Measurements from ENCODE around the gene RAPGEF4. TPM values are rescaled to one million over a fixed set of nuclear protein-coding genes. Genes with fewer than 3 reads are reported as not detected.

RAPGEF4 gene
- total and polyA plus RNA-seq, 2 of the 13 experiments (the other 11 are each of a cell fraction or from before 2014, with no cell fraction given), result 0.78 to 0.91 TPM

GRCh38 chr2:172950565-172950964 lies 214.9 kb downstream of the RAPGEF4 start:
- H3K4me3 ChIP-seq (replicated peaks in 1 of 3; ENCODE audit: insufficient read depth in 1 of 3, low read depth in 2 of 3, low read length in 3 of 3), result no peak overlapping the region
- no peak overlapping the region for H3K27ac ChIP-seq (ENCODE audit: extremely low read length, insufficient read depth, low read length)
- no peak for FAIRE-seq

More at GRCh38 chr2:172950565-172950964, 214.9 kb downstream of the RAPGEF4 start:
- Histone ChIP-seq H3K9me3 (ENCODE audit: low read length) (no peaks in the 10 kb centered on the region), H2AFZ (ENCODE audit: low read length) (no peak overlapping the region), H3K79me2 (ENCODE audit: insufficient read depth, low read length) (no peaks in the 10 kb centered on the region), H3K36me3 (replicated peaks in 1 of 2; ENCODE audit: control insufficient read depth in 1 of 2, insufficient read depth in 2 of 2, low read length in 2 of 2) (no peaks in the 10 kb centered on the region), H3K27me3 (ENCODE audit: control insufficient read depth in 1 of 2, insufficient read depth in 2 of 2, low read length in 2 of 2) (peaks cover 0 to 8% of the 10 kb centered on the region in 2 experiments; a peak in 3 of 5 replicates), H3K9ac (ENCODE audit: insufficient read depth, low read depth, low read length) (no peak overlapping the region), H3K4me2 (ENCODE audit: low read depth, low read length) (no peak overlapping the region), H4K20me1 (ENCODE audit: insufficient read depth, low read length) (no peaks in the 10 kb centered on the region), H3K4me1 (ENCODE audit: insufficient read depth, low read length) (0 out of 2 replicates have a peak, but pooled peaks cover 2% of the 10 kb centered on the region)
- no peak for ATAC-seq
- DNase-seq (ENCODE audit: low spot score), result no peak
- intact Hi-C loops (cut with micrococcal nuclease; ENCODE audit: unreplicated experiment) (no loop called here), in situ Hi-C loops (cut with HindIII; ENCODE audit: extremely low pct_ligation_motif_present, low pct_unique_long_range_greater_than_20kb) (no loop called here)
- CTCF ChIA-PET (ENCODE audit: low intra/inter-chr PET ratio, low total read pairs), result no interaction called here
- POLR2A ChIA-PET, result no interaction called here
- BruUV-seq (replicated peaks), result no TSS peak
- TF ChIP-seq PRDM15 (CRISPR knock-in tag; IDR thresholded peaks at IDR 0.05) (no peak), CEBPB (IDR thresholded peaks at IDR 0.05; ENCODE audit: borderline replicate concordance, low read depth, low read length) (peak; percentile 79)

Data from HepG2 (cell line).